A673 (cell line): Measurements from ENCODE around the gene FAIM2. TPM values are rescaled to one million over a fixed set of nuclear protein-coding genes. Genes with fewer than 3 reads are reported as not detected.
"Not testable (repeated sequence)": the region's sequence is repeated elsewhere in the genome, so short reads cannot be mapped to it uniquely, and the experiment has no call there.

Experiments used
- BruUV-seq: library from RNA; stranded (reverse); fragments of 400-500 nt; replicated peaks from 2 replicates; lab custom pipeline; 2021; lab: Mats Ljungman, UMichigan
- CTCF ChIA-PET: fragments of 300-600 bp; sonication (Branson Sonifier 250); formaldehyde crosslinking; loops from one replicate; lab custom pipeline; 2022; ENCODE audit warnings: antibody characterized with exemption; lab: Charles Lee
- POLR2A ChIA-PET: fragments of 300-600 bp; sonication (Branson Sonifier 250); formaldehyde crosslinking; loops from one replicate; lab custom pipeline; 2022; ENCODE audit warnings: antibody characterized with exemption; ENCODE audit not compliant: low non-redundant PET; lab: Charles Lee
- DNase-seq: peaks from one replicate; pipeline ENCODE4 v3.0.0-alpha.2; 2015; ENCODE audit warnings: low spot score
- H3K27ac ChIP-seq: fragments of 200-600 bp; sonication (generic); 2 replicates; pipeline ENCODE4 v1.5.1; 2016; ENCODE audit warnings: mixed run types, low read depth, mild to moderate bottlenecking, mixed read lengths, antibody characterized with exemption, low read length; ENCODE audit not compliant: poor library complexity, severe bottlenecking
- H3K27me3 ChIP-seq: fragments of 200-600 bp; sonication (generic); replicated peaks from 2 replicates; pipeline ENCODE4 v1.6.1; 2017; ENCODE audit warnings: mixed run types, low read depth, mild to moderate bottlenecking, mixed read lengths, antibody characterized with exemption, low read length; ENCODE audit not compliant: insufficient read depth, poor library complexity
- H3K36me3 ChIP-seq: fragments of 200-600 bp; sonication (generic); 2 replicates; pipeline ENCODE4 v1.6.1; 2016; ENCODE audit warnings: mixed run types, mild to moderate bottlenecking, mixed read lengths, antibody characterized with exemption, low read length; ENCODE audit not compliant: insufficient read depth, poor library complexity, severe bottlenecking
- H3K4me1 ChIP-seq: fragments of 200-600 bp; sonication (generic); 2 replicates; pipeline ENCODE4 v1.6.1; 2017; ENCODE audit warnings: mixed run types, mild to moderate bottlenecking, mixed read lengths, antibody characterized with exemption, low read length; ENCODE audit not compliant: insufficient read depth, poor library complexity, severe bottlenecking
- H3K4me3 ChIP-seq: fragments of 200-600 bp; sonication (generic); 2 replicates; pipeline ENCODE4 v1.5.1; 2016; ENCODE audit warnings: low read depth, mixed run types, mild to moderate bottlenecking, mixed read lengths, low read length; ENCODE audit not compliant: poor library complexity, severe bottlenecking
- H3K9me3 ChIP-seq: fragments of 200-600 bp; sonication (generic); 2 replicates; pipeline ENCODE4 v1.6.1; 2016; ENCODE audit warnings: mixed run types, low read depth, mild to moderate bottlenecking, mixed read lengths, antibody characterized with exemption, low read length; ENCODE audit not compliant: poor library complexity, severe bottlenecking
- CTCF ChIP-seq: fragments of 300-800, 200-600 bp; sonication (generic); conservative IDR thresholded peaks from 2 replicates; pipeline ENCODE4 v1.5.1; 2017; ENCODE audit warnings: low read depth, mild to moderate bottlenecking, antibody characterized with exemption, low read length, moderate library complexity, mixed read lengths
- EZH2 ChIP-seq: fragments of 200-600 bp; sonication (generic); IDR thresholded peaks from 2 replicates; pipeline ENCODE4 v1.6.1; 2017; ENCODE audit warnings: borderline replicate concordance, low read depth, mild to moderate bottlenecking, mixed read lengths, antibody characterized with exemption, low read length; ENCODE audit not compliant: poor library complexity, severe bottlenecking
- intact Hi-C: fragments of 100-400 bp; cut with micrococcal nuclease; formaldehyde crosslinking; loops from one replicate; pipeline ENCODE4 v1.10.0; 2022; ENCODE audit not compliant: unreplicated experiment
- total RNA-seq: library from RNA; stranded (reverse); gene quantifications from 2 replicates; pipeline ENCODE4 v1.2.3, GENCODE V29; 2021

Gene FAIM2
- total RNA-seq, 1 experiment from 2014 or later = not detected

GRCh38 chr12:49864798-49865090 lies 39.0 kb downstream of the FAIM2 start:
- no peak for DNase-seq
- no peaks in the 10 kb centered on the region for H3K9me3 ChIP-seq
- POLR2A ChIA-PET = no interaction called here
- CTCF ChIA-PET = no interaction called here
- no peaks in the 10 kb centered on the region for H3K36me3 ChIP-seq
- peaks cover 7% of the 10 kb centered on the region for H3K4me1 ChIP-seq
- no TSS peak for BruUV-seq
- no peak overlapping the region for H3K4me3 ChIP-seq
- TF ChIP-seq EZH2 (no peak), CTCF (no peak)
- no peak overlapping the region for H3K27ac ChIP-seq
- H3K27me3 ChIP-seq = no peaks in the 10 kb centered on the region
- intact Hi-C loops = loop anchor here (5.0 kb wide), 1 partner anchor 83 kb away; no protein-coding TSS in a partner anchor

- CTCF ChIA-PET = interaction anchor here (0.5 kb wide), 1 partner anchor 725 kb away, joined by 3 read pairs; no protein-coding TSS in a partner anchor
- no peak for DNase-seq
- no peak overlapping the region for H3K27ac ChIP-seq
These were observed 39.5 kb downstream of the FAIM2 start for GRCh38 chr12:49863946-49864797.

GRCh38 chr12:49860921-49861320 lies 42.8 kb downstream of the FAIM2 start:
- H3K4me1 ChIP-seq, CTCF ChIA-PET, intact Hi-C loops, POLR2A ChIA-PET, H3K9me3 ChIP-seq, H3K27me3 ChIP-seq, DNase-seq, H3K27ac ChIP-seq, H3K36me3 ChIP-seq, H3K4me3 ChIP-seq, BruUV-seq: not testable (repeated sequence)

More at GRCh38 chr12:49863946-49864797, 39.5 kb downstream of the FAIM2 start:
- POLR2A ChIA-PET = no interaction called here
- TF ChIP-seq EZH2 = no peak
- TF ChIP-seq CTCF = no peak
- H3K4me3 ChIP-seq = no peak overlapping the region
- H3K27me3 ChIP-seq = no peaks in the 10 kb centered on the region
- intact Hi-C loops = no loop called here
- no TSS peak for BruUV-seq
- no peaks in the 10 kb centered on the region for H3K9me3 ChIP-seq
- H3K36me3 ChIP-seq = no peaks in the 10 kb centered on the region
- H3K4me1 ChIP-seq = peaks cover 4% of the 10 kb centered on the region

- CTCF ChIA-PET, H3K4me3 ChIP-seq, H3K9me3 ChIP-seq, H3K27me3 ChIP-seq, intact Hi-C loops, DNase-seq, H3K4me1 ChIP-seq, H3K27ac ChIP-seq, POLR2A ChIA-PET, BruUV-seq, H3K36me3 ChIP-seq: not testable (repeated sequence)
These were observed 47.8 kb downstream of the FAIM2 start for GRCh38 chr12:49855890-49856289.
